HG03378 (cell line): Measurements from ENCODE around the gene TRIM58.

Experiments
- ATAC-seq: cut with Tn5 transposase; IDR thresholded peaks from one replicate; pipeline ENCODE4 v1.9.1; 2021; ENCODE audit warnings: mild to moderate bottlenecking, moderate library complexity; ENCODE audit not compliant: unreplicated experiment

TRIM58 gene

GRCh38 chr1:247884797-247885413 is 27.9 kb downstream of the TRIM58 start:
- no peak for ATAC-seq

GRCh38 chr1:247895163-247895637 is 38.2 kb downstream of the TRIM58 start, which contains the start of gene OR2W3:
TSS of gene OR2W3 (plus strand) at chr1:247895587. CDS start at chr1:247895587, 0 bp downstream.
- ATAC-seq: no peak

- no peak for ATAC-seq
Observed at GRCh38 chr1:247895976-247896375, 39.0 kb downstream of the TRIM58 start.

- ATAC-seq: no peak
Observed at GRCh38 chr1:247904122-247904521, 47.1 kb downstream of the TRIM58 start.

GRCh38 chr1:247905181-247905580 is 48.2 kb downstream of the TRIM58 start:
- ATAC-seq: no peak

GRCh38 chr1:247905910-247906503 is 49.0 kb downstream of the TRIM58 start:
- no peak for ATAC-seq

- ATAC-seq: no peak
Observed at GRCh38 chr1:247906504-247907047, 49.6 kb downstream of the TRIM58 start.

GRCh38 chr1:247908766-247909165 is 51.8 kb downstream of the TRIM58 start:
- ATAC-seq: no peak

- ATAC-seq: no peak
Observed at GRCh38 chr1:247913786-247914185, 56.8 kb downstream of the TRIM58 start.

GRCh38 chr1:247914941-247915662 is 58.1 kb downstream of the TRIM58 start:
- no peak for ATAC-seq

- no peak for ATAC-seq
Observed at GRCh38 chr1:247919952-247920351, 63.0 kb downstream of the TRIM58 start, which contains the start of gene OR2T8. TSS of gene OR2T8 (plus strand) at chr1:247920252. CDS start at chr1:247921018, 766 bp downstream.

- no peak for ATAC-seq
Observed at GRCh38 chr1:247923941-247924340, 67.0 kb downstream of the TRIM58 start.

GRCh38 chr1:247924868-247925267 is 67.9 kb downstream of the TRIM58 start, which contains the start of gene OR2AJ1:
TSS of gene OR2AJ1 (plus strand) at chr1:247924889. CDS start at chr1:247933769, 8,880 bp downstream.
- no peak for ATAC-seq
